ENCODE data around the gene GATA3.
"Not testable (repeated sequence)": the region's sequence is repeated elsewhere in the genome, so short reads cannot be mapped to it uniquely, and the experiment has no call there.

Gene GATA3

DNA sequence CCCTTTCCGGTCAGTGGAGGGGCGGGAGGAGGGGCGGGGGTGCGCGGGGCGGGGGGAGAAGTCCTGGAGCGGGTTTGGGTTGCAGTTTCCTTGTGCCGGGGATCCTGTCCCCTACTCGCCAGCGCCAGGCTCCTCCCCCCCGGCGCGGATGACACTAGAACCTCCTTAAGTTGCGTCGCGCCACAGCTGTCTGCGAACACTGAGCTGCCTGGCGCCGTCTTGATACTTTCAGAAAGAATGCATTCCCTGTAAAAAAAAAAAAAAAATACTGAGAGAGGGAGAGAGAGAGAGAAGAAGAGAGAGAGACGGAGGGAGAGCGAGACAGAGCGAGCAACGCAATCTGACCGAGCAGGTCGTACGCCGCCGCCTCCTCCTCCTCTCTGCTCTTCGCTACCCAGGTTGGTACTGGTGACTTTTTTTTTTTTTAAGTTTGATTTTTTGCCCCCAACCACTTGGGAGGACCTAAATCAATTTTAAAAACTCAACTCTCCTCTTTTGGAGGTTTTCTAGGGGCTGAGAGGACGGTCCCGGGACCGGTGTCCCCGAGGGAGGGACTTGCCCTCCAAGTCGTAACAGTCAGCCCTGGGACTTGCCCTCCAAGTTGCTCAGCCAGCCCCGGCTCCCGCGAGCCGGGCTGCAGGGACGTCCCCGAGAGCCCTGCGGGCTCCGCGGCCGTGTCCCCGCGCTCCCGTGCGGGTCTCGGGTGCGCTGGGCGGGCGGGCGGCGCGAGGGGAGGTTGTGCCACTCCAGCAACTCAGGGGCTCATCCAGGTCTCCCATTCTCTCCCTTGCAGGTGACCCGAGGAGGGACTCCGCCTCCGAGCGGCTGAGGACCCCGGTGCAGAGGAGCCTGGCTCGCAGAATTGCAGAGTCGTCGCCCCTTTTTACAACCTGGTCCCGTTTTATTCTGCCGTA, at the start of gene GATA3:
GATA3 (plus strand) TSS at position 195 of the 914 bp plus-strand sequence. CDS start 968 bp downstream, outside the sequence.
- no peak for DNase-seq (ENCODE audit: low spot score)

DNA sequence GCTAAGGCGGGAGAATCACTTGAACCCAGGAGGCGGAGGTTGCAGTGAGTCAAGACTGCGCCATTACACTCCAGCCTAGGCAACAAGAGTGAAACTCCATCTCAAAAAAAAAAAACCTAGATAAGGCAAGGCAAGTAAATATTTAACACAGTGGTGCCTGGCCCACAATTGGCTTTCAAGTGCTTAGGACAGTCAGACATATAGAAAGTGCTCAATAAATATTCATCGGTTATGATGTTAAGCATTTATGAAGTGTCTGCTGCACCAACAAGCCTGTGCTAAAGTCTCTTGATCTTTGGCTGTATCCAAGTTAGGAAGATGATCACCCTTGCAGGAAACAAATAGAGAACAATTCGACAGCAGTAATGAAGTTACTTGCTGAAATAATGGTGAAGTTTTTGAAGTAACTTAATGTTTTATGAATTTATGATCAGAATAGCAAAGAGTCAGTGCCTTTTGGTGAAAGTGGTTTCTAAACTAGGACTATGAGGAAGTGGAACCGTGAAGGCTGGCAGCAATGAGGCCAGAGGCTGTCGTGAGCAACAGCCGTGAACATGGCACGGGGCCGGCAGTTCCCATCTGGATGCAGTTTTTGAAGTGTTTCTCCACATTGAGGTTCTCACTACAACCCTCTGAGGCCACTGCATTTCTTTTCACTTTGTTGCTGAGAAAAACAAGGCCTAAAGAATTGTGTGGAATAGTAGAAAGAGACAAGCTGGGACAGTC, 48.1 kb upstream of the GATA3 start:
- DNase-seq (ENCODE audit: low spot score), result no peak

DNA sequence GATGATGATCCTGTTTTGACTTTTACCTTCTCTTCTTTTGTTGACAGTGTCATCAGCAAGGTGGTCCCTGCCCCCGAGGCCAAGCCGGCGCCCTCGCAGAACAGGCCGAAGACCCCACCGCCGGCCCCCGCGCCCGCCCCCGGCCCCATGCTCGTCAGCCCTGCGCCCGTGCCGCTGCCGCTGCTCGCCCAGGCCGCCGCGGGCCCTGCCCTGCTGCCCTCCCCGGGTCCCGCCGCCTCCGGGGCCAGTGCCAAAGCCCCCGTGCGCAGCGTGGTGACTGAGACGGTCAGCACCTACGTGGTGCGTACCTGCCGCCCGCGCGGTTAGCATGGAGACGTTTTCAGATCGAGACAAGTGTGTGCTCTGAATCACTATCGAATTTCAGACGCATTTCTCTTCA, 45.5 kb upstream of the GATA3 start:
- no peak for DNase-seq (ENCODE audit: low spot score)

DNA sequence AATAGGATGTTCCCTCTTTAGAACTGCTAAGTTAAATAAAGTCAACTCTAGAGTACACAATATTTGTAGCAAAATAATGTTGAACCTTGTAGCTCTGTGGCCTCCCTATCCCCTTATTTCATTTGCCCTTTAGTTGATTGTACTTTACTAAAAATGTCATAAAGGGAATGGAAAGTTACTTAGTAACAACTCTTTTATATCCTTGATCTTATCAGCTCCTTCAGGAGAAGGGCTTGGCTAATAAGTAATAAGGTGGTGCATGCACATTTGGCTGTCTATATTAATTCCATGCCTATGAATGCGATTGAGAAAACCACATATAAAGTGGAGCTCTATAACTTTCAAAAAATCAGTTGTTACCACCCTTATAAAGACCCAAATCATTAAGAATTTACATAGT, 41.5 kb upstream of the GATA3 start:
- no peak for DNase-seq (ENCODE audit: low spot score)

DNA sequence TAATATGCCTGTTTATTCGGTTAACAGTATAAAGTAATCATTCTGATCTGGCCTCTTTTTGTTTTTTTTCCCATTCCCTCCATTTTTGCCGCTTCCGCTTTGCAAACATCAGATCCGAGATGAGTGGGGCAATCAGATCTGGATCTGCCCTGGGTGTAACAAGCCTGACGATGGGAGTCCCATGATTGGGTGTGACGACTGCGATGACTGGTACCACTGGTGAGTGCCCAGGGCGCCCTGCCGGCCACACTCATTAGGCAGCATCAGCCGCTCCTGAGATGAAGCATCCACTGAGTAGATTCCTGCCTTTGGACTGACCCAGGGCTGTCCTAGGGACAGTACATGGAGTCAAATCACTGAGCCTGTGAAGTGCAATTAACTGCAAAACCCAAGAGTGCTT, 40.9 kb upstream of the GATA3 start:
- no peak for DNase-seq (ENCODE audit: low spot score)

DNA sequence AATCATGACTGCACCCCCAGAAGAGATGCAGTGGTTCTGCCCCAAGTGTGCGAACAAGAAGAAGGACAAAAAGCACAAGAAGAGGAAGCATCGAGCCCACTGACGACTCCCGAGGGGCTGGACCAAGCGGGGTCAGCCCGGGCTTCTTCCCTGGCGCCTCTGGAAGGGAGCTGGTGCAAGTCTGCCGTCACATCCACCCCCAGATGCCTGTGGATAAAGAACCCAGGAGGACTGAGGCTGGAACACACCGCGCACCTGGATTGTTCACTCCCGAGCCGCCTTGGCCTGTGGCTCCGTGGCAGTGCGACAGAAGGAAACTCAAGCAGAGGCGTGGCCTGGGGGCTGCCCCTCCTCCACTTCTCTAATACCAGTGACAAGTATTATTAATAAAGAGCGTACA, 39.8 kb upstream of the GATA3 start:
- DNase-seq (ENCODE audit: low spot score), result no peak

DNA sequence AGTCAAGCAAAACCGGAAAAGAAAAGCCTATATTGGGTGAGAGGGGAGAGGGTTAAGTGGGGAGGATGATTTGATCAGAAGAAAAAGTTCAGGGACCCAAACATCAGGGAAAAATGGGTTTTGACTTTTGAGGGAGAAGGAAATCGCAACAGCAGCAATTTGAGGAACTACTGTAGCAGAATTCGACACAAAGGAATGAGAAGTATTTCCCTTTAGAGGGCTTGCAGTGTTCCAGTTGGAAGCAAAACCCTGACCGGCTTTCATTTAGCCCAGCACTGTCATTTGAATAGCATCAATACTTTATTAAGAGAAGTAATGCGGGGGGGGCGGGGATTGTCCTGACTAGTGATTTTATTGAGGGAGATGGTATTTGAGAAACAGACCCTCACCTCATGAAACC, 37.2 kb upstream of the GATA3 start:
- DNase-seq (ENCODE audit: low spot score), result no peak

DNA sequence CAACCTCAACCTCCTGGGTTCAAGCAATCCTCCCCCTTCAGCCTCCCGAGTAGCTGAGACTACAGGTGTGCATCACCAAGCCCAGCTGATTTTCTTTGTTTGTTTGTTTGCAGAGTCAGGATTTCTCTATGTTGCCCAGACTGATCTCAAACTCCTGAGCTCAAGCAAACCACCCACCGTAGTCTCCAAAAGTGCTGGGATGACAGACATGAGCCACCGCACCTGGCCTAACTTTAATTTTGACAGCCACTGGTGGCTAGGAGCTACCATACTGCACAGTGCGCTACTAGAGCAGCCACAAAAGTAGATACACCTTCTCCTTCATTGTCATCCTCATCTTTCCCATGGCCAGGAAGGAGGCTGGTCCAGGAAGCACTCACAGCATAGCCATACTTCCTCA, 31.2 kb upstream of the GATA3 start:
- no peak for DNase-seq (ENCODE audit: low spot score)

DNA sequence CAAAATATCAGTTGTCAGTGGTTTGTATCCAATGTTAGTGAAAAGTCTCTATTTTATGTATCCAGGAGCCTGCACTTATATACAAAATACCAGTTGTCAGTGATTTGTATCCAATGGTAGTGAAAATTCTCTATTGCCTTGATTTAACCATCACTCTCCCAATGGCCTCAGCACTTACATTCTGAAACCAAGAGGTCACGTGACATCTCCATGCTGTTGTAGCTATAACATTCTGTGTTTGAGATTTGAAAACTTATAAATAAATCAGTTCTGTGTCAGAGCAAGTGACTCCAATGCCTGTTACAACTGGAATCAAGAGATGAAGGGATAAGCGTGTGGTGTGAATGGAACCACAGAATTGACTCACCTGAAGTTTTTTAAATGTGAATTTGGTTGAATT, 30.6 kb upstream of the GATA3 start:
- no peak for DNase-seq (ENCODE audit: low spot score)

DNA sequence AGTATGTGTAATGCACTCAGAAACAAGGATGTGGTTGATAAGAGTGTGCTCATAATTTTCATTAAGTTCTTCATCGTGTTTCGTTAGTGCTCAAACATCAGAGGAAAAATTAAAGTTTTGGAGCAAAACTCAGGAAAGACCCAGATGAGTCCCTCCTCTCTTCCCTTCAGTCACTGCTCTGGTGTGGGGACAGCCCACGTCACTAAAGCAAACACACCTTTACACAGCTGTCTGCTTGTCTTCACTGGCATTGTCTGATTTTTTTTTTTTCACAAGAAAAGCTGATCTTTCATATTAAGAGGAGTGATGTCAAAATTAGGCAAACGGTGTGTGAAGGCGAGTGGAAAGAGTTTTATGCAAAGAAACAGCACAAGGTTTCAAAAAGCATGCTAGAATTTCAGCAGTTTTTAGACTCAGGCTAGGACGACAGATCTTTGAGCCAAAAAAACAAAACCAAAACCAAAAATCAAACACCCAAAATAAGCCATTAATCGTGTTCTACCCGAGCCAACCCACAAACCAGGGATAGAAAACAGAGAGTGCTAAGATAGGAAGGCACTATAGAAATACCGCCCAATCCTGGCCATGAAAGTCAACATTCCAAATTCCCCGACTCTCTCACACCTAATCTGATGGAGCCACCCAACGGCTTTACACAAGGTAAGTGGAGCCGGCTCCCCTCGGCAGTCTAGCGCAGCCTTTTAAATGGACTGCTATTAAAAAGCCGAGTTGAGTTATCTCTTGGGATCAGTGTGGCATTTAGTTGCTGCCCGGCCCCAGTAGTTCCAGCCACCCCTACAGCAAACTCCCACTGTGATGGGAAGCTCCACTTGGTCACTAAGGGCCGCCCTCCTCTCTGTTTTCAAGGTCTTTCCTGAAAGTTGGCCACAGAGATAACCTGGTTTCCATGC, 27.9 kb upstream of the GATA3 start:
- no peak for DNase-seq (ENCODE audit: low spot score)

DNA sequence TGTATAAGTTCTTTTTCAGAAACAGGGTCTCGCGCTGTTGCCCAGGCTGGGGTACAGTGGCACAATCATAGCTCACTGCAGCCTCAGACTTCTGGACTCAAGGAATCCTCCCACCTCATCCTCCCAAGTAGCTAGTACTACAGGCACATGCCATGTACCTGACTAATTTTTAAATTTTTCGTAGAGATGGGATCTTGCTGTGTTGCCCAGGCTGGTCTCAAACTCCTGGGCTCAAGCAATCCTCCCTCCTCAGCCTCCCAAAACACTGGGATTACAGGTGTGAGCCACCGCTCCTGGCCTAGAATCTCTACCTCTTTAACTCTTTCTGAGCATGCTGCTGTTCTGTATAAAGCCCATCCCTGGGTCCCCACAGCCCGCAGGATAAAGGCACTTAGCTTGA, 23.3 kb upstream of the GATA3 start:
- DNase-seq (ENCODE audit: low spot score), result not testable (repeated sequence)

DNA sequence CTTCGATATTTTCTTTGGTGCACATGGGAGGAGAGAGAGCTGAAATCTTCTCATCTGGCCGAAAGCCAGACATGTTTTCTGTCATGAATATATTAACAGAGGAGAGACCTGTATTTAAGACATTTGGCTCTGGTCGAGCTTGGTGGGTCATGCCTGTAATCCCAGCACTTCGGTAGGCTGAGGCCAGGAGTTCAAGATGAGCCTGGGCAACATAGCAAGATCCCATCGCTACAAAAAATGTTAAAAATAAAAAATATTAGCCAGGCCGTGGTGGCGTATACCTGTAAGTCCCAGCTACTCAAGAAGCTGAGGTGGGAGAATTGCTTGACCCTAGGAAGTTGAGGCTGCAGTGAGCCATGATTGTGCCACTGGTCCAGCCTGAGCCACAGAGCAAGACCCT, 21.9 kb upstream of the GATA3 start:
- no peak for DNase-seq (ENCODE audit: low spot score)

DNA sequence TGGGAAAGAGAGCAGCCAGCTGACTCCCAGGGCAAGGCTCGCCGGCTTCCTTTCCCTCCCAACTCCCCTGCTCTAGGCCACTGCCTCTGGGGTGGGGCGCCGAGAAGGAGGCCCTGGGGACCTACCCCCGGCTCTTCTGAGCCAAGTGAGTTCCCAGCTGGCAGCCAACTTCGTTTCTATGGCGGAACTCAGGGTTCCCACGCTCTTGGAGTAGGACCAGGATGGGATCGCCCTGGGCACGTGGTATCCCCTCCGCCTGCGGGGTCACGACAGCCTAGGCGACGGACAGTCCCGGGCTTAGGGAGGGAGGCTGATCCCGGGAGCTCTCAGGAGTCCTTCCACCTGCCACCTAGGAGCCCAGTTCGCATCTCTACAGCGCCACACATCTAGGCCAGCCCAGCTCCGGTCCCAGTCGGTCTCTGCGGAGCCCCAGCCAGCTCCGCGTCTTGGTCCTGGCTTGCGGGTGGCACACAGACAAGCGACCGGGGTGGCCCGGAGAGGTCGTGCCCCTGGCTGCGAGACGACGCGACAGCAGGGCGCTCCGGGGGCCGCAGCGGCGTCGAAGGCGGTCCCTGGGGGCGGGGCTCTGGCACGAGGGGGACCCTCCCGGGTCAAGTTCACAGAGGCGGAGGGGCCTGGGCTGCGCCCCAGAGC, 20.5 kb upstream of the GATA3 start:
- DNase-seq (ENCODE audit: low spot score), result no peak

DNA sequence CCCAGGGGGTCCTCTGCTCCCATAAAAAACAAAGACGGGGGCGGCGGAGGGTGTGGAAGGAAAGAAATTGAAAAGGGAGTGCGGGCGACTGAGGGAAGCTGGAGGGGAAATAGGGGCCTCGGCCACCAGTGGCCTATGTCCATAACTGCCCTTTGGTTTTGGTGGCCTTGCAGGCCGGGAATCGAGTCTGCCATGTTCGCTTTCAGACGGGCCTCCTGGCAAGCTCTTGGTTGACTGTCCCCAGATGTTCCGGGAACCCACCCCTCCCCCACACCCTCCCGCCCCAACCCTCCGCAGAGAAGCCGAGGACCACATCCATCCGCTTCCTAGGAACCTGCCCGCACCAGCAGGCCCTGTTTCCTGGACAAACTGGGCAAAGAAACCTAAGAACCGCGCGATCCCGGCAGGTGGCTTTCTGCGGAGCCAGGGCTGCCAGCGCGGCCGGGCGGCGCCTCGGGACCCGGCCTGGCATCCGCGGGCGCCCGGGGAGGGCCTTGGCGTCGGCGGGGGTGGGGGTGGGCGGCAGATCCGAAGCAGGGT, 20.0 kb upstream of the GATA3 start:
- no peak for DNase-seq (ENCODE audit: low spot score)

DNA sequence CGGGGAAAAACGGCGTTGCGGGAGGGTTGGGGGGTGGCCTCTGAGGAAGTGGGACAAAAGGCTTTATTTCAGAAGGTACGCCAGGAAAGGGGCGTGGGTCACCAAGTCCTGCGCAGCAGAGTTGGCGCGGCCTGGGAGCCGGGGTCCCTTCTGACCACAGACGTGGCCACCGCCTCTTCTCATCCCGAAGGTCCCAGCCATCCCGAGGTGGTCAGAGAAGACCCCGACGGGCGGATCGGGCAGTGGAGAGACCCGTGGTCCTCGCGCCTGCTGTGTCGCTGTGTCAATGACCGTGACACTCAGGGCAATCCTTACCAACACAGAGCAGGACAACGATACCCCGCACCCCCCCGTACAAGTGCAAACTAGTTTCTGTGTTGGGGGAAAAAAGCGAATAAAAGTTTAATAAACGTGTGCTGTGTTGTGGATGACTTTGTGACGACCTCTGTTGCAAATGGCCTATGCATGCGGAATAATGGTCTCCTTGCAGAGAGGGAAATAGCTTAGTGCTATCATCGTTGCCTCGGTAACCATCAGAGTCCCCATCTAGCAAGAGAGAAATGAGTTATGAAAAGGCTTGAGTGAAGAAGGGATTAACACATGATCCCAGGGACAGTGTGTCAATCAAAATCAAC, 19.4 kb upstream of the GATA3 start:
- DNase-seq (ENCODE audit: low spot score), result no peak

DNA sequence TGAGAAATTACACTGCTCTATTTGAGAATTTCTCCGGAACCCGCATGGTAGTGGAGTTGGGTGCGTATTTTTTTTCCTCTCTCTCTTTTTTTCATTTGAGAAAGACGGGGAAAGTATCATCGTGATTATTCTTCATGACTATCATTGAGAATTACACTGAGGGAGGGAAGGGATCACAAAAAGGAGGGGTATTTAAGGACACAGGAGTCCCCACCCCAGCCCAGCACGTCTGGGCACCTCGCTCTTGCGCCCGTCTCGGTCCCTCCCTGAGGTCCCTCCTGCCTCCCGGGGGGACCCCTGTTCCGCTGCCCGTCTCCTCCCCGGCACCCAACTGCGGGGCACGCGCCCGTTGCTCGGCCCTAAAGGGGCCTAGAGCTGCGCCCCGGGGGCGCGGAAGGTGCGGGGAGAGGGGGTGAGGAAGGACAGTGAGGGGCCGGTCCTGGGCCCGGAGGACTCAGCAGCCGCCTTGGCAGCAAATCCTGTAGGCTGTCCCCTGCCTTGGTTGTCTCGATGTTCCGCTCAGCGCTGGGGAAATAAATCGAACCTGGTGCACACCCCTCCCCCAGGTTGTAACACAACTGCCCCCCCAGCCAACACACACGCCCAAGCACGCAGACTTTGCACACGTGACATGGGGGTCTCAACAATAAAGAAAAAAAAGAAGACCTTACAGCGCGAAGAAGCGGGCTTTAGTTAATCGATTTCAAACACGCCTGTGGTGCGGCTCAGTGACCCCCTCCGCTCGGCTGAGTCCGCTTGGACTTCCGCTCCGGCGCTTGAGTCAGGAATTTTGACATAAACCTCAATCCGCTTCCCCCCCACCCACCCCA, 18.6 kb upstream of the GATA3 start:
- DNase-seq (ENCODE audit: low spot score), result no peak

DNA sequence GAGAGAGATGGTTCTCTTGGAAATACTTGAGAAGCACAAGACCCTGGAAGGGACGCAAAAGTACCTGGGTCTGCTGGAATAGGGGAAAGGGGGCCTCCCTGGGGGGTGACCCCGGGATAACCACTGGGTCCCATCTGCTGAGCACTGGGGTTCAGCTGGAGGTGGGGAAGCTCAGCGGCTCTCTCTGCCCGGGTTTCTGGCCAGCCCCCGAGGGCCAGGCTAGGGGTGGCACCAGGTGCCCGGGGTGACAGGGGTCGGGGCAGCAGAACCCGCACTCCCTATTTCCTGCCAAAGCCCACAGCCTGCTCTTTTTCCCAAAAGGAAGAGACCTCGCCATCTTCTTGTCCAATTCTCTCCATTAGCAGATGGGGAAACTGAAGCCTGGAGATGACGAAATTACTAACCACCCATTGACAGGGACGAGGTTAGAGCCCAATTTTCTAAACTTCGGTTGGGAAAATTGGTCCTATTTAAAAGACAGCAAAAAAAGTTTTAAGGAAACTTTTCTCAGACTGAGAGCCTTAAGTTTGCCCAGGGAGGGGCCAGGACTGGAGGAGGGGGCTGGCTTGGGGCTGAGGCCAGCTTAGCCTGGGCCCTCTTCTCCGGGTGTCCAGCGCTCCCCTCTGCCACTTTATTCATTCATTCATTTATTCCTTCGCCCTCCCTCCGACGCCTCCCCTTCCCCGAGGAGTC, 17.8 kb upstream of the GATA3 start:
- DNase-seq (ENCODE audit: low spot score), result no peak

DNA sequence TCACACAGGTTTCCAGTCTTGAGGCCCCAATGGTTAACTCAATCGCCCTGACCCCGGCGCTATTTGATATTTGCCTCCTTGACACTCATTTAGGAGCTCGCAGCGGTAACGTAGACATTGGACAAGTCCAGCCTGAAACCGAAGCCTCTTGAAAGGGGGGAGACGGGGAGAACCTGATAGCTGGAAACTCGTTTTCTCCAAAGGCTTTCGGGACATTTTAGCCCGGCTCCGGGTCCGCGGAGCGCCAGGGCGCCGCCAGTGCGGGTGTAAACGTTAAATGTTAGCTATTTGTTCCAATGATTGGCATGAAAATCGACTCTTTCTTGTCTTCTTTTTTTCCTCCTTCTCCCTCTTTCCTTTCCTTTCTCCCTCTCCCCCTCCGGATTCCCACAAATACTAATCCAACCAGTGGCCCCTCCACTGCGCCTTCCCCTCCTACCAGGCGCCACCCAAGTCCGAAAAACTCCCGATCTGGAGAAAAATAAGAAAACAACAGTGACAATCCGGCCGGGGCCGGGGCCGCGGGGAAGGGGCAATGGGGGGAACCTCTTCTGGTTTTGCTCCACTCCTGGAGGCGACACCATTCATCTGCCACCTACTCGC, 17.2 kb upstream of the GATA3 start:
- no peak for DNase-seq (ENCODE audit: low spot score)
